ENCODE measurements around the gene COPZ1.
"Not testable (repeated sequence)": the region's sequence is repeated elsewhere in the genome, so short reads cannot be mapped to it uniquely, and the experiment has no call there.

COPZ1 gene

GRCh38 chr12:54337280-54337842 is 12.4 kb downstream of the COPZ1 start:
- no peak for DNase-seq

GRCh38 chr12:54337854-54338650 is 13.1 kb downstream of the COPZ1 start:
- no peak for DNase-seq

GRCh38 chr12:54338698-54339296 is 13.9 kb downstream of the COPZ1 start:
- no peak for DNase-seq

GRCh38 chr12:54340846-54341245 is 15.9 kb downstream of the COPZ1 start:
- no peak for DNase-seq

- DNase-seq, result no peak
These were observed 16.7 kb downstream of the COPZ1 start for GRCh38 chr12:54341378-54342300.

- no peak for DNase-seq
These were observed 24.1 kb downstream of the COPZ1 start for GRCh38 chr12:54349036-54349435.

- DNase-seq, result no peak
These were observed 24.7 kb downstream of the COPZ1 start for GRCh38 chr12:54349679-54350078.

GRCh38 chr12:54350743-54351142 is 25.8 kb downstream of the COPZ1 start:
- DNase-seq, result no peak

- DNase-seq, result no peak
These were observed 26.4 kb downstream of the COPZ1 start for GRCh38 chr12:54351341-54351740.

GRCh38 chr12:54352022-54352531 is 27.1 kb downstream of the COPZ1 start:
- no peak for DNase-seq

GRCh38 chr12:54352891-54353874 is 28.3 kb downstream of the COPZ1 start:
- no peak for DNase-seq

- not testable (repeated sequence) for DNase-seq
These were observed 29.3 kb downstream of the COPZ1 start for GRCh38 chr12:54354271-54354670.

GRCh38 chr12:54355104-54355815 is 30.3 kb downstream of the COPZ1 start:
- no peak for DNase-seq

- no peak for DNase-seq
These were observed 31.3 kb downstream of the COPZ1 start for GRCh38 chr12:54356228-54356627.

- no peak for DNase-seq
These were observed 32.0 kb downstream of the COPZ1 start for GRCh38 chr12:54356951-54357356.

GRCh38 chr12:54357506-54358190 is 32.7 kb downstream of the COPZ1 start:
- DNase-seq, result no peak

- DNase-seq, result peak; percentile 49
These were observed 33.4 kb downstream of the COPZ1 start for GRCh38 chr12:54358191-54358944.

- DNase-seq, result peak; percentile 95
These were observed 34.2 kb downstream of the COPZ1 start for GRCh38 chr12:54358945-54359761.

All from central memory CD4-positive, alpha-beta T cell (primary cell).